ENCODE measurements around the gene EPHA6.

Gene EPHA6

GRCh38 chr3:96865605-96866004 lies 51.2 kb downstream of the EPHA6 start:
- DNase-seq (no peak), ATAC-seq (ENCODE audit: insufficient read depth, low read depth) (no peak)
- Histone ChIP-seq H3K27ac (ENCODE audit: low read length) (no peak overlapping the region), H3K4me3 (ENCODE audit: low read depth in 1 of 2, low read length in 2 of 2) (no peak overlapping the region), H3K4me1 (ENCODE audit: insufficient read depth, low read length) (no peaks in the 10 kb centered on the region), H3K9ac (ENCODE audit: low read depth, low read length) (no peak overlapping the region), H2AFZ (ENCODE audit: low read depth, low read length) (no peak overlapping the region), H3K9me3 (ENCODE audit: insufficient read depth, low read length, severe bottlenecking) (no peaks in the 10 kb centered on the region), H3K79me2 (ENCODE audit: insufficient read depth, low read length) (no peaks in the 10 kb centered on the region), H4K20me1 (ENCODE audit: insufficient read depth, low read length) (no peaks in the 10 kb centered on the region), H3K36me3 (ENCODE audit: insufficient read depth, low read length) (no peaks in the 10 kb centered on the region), H3K4me2 (ENCODE audit: insufficient read depth, low read length) (no peak overlapping the region), H3K27me3 (ENCODE audit: insufficient read depth, low read length, poor library complexity) (no peaks in the 10 kb centered on the region)
- TF ChIP-seq CTCF (IDR thresholded peaks at IDR 0.05; ENCODE audit: borderline replicate concordance, extremely low read depth, low read length, poor library complexity, severe bottlenecking) (no peak), EZH2 (IDR thresholded peaks at IDR 0.05; ENCODE audit: borderline replicate concordance, low read depth, low read length, severe bottlenecking) (no peak)

GRCh38 chr3:96869316-96869715 lies 54.9 kb downstream of the EPHA6 start:
- no peak for DNase-seq
- no peaks in the 10 kb centered on the region for H3K27me3 ChIP-seq (ENCODE audit: insufficient read depth, low read length, poor library complexity)
- TF ChIP-seq CTCF (IDR thresholded peaks at IDR 0.05; ENCODE audit: borderline replicate concordance, extremely low read depth, low read length, poor library complexity, severe bottlenecking) (no peak), EZH2 (IDR thresholded peaks at IDR 0.05; ENCODE audit: borderline replicate concordance, low read depth, low read length, severe bottlenecking) (no peak)
- H3K9me3 ChIP-seq (ENCODE audit: insufficient read depth, low read length, severe bottlenecking), result no peaks in the 10 kb centered on the region
- no peak overlapping the region for H3K4me3 ChIP-seq (ENCODE audit: low read depth in 1 of 2, low read length in 2 of 2)
- no peak overlapping the region for H2AFZ ChIP-seq (ENCODE audit: low read depth, low read length)
- no peaks in the 10 kb centered on the region for H3K4me1 ChIP-seq (ENCODE audit: insufficient read depth, low read length)
- no peak for ATAC-seq (ENCODE audit: insufficient read depth, low read depth)
- no peaks in the 10 kb centered on the region for H3K79me2 ChIP-seq (ENCODE audit: insufficient read depth, low read length)
- H3K4me2 ChIP-seq (ENCODE audit: insufficient read depth, low read length), result no peak overlapping the region
- no peaks in the 10 kb centered on the region for H3K36me3 ChIP-seq (ENCODE audit: insufficient read depth, low read length)
- no peak overlapping the region for H3K27ac ChIP-seq (ENCODE audit: low read length)
- H3K9ac ChIP-seq (ENCODE audit: low read depth, low read length), result no peak overlapping the region
- H4K20me1 ChIP-seq (ENCODE audit: insufficient read depth, low read length), result no peaks in the 10 kb centered on the region

GRCh38 chr3:96877510-96877909 lies 63.1 kb downstream of the EPHA6 start:
- Histone ChIP-seq H2AFZ (ENCODE audit: low read depth, low read length) (no peak overlapping the region), H4K20me1 (ENCODE audit: insufficient read depth, low read length) (no peaks in the 10 kb centered on the region), H3K79me2 (ENCODE audit: insufficient read depth, low read length) (no peaks in the 10 kb centered on the region), H3K4me2 (ENCODE audit: insufficient read depth, low read length) (no peak overlapping the region), H3K9me3 (ENCODE audit: insufficient read depth, low read length, severe bottlenecking) (no peaks in the 10 kb centered on the region), H3K27ac (ENCODE audit: low read length) (no peak overlapping the region), H3K4me1 (ENCODE audit: insufficient read depth, low read length) (no peaks in the 10 kb centered on the region), H3K9ac (ENCODE audit: low read depth, low read length) (no peak overlapping the region), H3K4me3 (ENCODE audit: low read depth in 1 of 2, low read length in 2 of 2) (no peak overlapping the region), H3K36me3 (ENCODE audit: insufficient read depth, low read length) (no peaks in the 10 kb centered on the region), H3K27me3 (ENCODE audit: insufficient read depth, low read length, poor library complexity) (no peaks in the 10 kb centered on the region)
- ATAC-seq (ENCODE audit: insufficient read depth, low read depth) (no peak), DNase-seq (no peak)
- TF ChIP-seq EZH2 (IDR thresholded peaks at IDR 0.05; ENCODE audit: borderline replicate concordance, low read depth, low read length, severe bottlenecking), result no peak
- TF ChIP-seq CTCF (IDR thresholded peaks at IDR 0.05; ENCODE audit: borderline replicate concordance, extremely low read depth, low read length, poor library complexity, severe bottlenecking), result no peak

- no peaks in the 10 kb centered on the region for H3K27me3 ChIP-seq (ENCODE audit: insufficient read depth, low read length, poor library complexity)
- ATAC-seq (ENCODE audit: insufficient read depth, low read depth) (no peak), DNase-seq (no peak)
- TF ChIP-seq EZH2 (IDR thresholded peaks at IDR 0.05; ENCODE audit: borderline replicate concordance, low read depth, low read length, severe bottlenecking) (no peak), CTCF (IDR thresholded peaks at IDR 0.05; ENCODE audit: borderline replicate concordance, extremely low read depth, low read length, poor library complexity, severe bottlenecking) (no peak)
- no peak overlapping the region for H2AFZ ChIP-seq (ENCODE audit: low read depth, low read length)
- no peaks in the 10 kb centered on the region for H3K79me2 ChIP-seq (ENCODE audit: insufficient read depth, low read length)
- H4K20me1 ChIP-seq (ENCODE audit: insufficient read depth, low read length), result no peaks in the 10 kb centered on the region
- no peaks in the 10 kb centered on the region for H3K9me3 ChIP-seq (ENCODE audit: insufficient read depth, low read length, severe bottlenecking)
- no peak overlapping the region for H3K9ac ChIP-seq (ENCODE audit: low read depth, low read length)
- no peaks in the 10 kb centered on the region for H3K4me1 ChIP-seq (ENCODE audit: insufficient read depth, low read length)
- no peak overlapping the region for H3K4me2 ChIP-seq (ENCODE audit: insufficient read depth, low read length)
- no peak overlapping the region for H3K4me3 ChIP-seq (ENCODE audit: low read depth in 1 of 2, low read length in 2 of 2)
- H3K27ac ChIP-seq (ENCODE audit: low read length), result no peak overlapping the region
- H3K36me3 ChIP-seq (ENCODE audit: insufficient read depth, low read length), result no peaks in the 10 kb centered on the region
These were observed 85.6 kb downstream of the EPHA6 start for GRCh38 chr3:96900031-96900430.

Data from DND-41 (cell line).